Measurements from ENCODE around the gene RPS27.
"Not testable (repeated sequence)": the region's sequence is repeated elsewhere in the genome, so short reads cannot be mapped to it uniquely, and the experiment has no call there.

RPS27 gene

DNA sequence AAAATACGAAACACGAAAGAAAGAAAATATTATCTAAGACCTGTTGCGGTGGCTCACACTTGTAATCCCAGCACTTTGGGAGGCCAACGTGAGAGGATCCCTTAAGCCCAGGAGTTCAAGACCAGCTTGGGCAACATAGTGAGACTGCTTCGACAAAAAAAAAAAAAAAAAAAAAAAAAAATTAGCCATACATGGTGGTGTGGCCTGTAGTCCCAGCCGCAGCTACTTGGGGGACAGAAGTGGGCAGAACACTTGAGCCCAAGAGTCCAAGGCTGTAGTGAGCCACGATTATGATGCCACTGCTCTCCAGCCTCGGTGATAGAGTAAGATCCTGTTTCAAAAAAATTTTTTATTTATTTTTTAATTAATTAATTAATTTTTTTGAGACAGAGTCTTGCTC is 2.9 kb upstream of the RPS27 start:
- DNase-seq = no peak

DNA sequence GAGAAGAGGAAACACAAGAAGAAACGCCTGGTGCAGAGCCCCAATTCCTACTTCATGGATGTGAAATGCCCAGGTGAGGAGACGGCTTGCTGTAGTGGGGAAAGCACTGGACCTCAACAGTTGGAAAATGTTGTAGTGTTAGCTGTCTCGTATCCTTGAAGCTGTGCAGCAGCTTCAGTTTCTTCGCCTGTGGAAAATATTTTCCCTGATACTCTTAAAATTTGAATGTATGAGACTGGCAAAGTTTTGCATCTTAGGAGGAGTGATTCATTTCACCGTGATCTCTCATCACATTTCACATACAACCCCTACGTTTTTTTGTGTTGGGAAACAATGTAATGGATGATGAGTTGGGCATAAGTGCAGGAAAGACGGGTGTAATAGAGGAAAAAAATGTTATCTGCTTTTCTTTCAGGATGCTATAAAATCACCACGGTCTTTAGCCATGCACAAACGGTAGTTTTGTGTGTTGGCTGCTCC is 629 bp downstream of the RPS27 start:
- no peak for DNase-seq

DNA sequence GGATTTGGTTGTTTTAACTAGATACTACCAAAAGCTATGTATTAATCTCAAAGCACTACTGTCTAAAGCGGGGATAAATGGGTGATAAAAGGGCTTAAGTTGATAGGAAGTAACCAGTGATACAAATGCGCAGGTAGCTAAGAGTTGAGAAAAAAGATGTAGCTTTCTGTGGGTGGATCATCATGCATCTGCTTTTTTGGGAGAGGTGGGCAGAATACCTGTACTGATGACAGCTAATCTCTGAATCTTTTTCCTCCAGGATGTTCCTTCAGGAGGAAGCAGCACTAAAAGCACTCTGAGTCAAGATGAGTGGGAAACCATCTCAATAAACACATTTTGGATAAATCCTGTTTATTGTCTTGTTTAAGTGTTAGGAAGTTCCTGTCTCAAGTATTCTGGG is 1.2 kb downstream of the RPS27 start:
- DNase-seq = no peak

DNA sequence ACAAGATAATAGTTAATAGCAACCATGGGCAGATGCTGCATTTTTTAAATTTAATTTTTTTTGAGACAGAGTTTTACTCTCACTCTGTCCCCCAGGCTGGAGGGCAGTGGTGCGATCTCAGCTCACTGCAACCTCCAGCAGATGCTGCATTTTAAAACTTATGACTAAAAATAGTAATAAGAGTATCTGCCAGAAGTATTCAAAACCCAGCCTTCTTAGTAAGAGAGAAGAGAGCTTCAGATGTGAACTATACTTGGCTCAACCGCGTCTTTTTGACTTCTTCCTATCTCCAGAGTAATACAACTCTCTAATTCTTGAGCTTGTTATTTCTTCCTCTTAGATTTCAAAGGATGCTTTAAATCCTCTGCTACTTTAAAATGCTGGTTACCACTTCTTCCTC is 4.6 kb downstream of the RPS27 start:
- no peak for DNase-seq

DNA sequence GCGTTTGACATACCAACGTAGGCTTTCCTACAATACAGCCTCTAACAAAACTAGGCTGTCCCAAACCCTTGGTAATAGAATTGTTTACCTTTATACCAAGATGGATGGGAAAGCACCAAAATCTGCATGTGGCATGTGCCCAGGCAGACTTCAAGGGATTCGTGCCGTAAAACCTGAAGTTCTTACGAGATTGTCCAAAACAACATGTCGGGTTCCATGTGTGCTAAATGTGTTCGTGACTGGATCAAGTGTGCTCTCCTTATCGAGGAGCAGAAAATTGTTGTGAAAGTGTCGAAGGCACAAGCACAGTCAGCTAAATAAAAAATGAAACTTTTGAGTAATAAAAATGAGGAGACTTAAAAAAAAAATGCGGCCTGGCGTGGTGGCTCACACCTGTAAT is 5.1 kb downstream of the RPS27 start:
- no peak for DNase-seq

DNA sequence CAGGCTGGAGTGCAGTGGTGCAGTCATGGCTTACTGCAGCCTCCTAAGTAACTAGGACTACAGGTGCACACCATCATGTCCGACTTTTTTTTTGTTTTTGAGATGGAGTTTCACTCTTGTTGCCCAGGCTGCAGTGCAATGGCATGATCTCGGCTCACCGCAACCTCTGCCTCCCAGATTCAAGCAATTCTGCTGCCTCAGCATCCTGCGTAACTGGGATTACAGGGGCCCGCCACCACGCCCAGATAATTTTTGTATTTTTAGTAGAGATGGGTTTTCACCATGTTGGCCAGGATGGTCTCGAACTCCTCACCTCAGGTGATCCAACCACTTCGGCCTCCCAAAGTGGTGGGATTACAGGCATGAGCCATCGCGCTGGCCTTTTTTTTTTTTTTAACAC is 6.3 kb downstream of the RPS27 start:
- not testable (repeated sequence) for DNase-seq

DNA sequence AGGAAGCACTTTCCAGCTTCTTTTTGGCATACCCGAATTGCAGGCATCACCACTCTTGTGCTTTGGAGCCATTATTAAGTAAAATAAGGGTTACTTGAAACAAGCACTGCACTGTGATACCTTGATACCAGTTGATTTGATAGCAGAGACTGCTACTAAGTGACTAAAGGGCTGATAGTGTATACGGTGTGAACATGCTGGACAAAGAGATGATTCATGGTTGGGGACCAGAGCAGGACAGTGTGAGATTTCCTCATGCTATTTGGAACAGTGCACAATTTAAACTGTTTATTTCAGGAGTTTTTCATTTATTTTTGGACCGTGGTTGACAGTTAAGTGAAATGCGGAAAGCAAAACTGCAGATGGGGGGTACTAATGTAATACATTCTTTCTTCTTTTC is 9.9 kb downstream of the RPS27 start:
- DNase-seq = no peak

DNA sequence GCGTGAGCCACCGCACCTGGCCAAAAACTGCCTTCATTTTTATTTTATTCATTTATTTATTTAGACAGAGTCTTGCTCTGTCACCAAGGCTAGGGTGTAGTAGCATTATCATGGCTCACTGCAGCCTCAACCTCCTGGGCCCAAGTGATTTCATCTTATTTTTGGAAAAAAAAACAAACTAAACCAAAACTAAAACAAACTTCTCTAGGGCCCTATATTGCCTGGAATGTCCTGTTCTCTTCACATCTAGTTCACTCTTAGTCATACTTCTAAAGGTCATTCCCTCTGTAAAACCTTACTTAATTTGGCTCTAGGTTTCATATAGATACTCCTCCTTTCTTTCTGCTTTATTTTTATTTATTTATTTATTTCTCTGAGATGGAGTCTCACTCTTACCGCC is 15.6 kb downstream of the RPS27 start:
- DNase-seq = no peak

DNA sequence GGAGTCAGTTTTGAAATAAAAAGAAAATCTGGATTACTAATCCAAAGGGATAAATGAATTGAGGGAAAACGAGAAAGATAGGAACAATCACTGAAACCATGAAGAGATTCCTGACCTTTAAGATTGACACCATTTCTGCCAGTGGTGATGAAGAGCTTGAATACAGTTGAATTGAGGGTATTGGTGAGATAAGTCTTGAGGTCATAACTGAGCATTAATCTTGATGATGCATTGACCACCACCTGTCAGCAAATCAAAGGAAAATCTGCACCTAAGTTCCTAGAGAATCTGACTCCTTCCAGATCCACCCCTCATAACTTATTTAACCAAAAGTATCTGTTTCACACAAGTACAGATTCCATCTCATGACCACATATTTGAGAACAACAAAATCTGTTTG is 21.6 kb downstream of the RPS27 start:
- no peak for DNase-seq

DNA sequence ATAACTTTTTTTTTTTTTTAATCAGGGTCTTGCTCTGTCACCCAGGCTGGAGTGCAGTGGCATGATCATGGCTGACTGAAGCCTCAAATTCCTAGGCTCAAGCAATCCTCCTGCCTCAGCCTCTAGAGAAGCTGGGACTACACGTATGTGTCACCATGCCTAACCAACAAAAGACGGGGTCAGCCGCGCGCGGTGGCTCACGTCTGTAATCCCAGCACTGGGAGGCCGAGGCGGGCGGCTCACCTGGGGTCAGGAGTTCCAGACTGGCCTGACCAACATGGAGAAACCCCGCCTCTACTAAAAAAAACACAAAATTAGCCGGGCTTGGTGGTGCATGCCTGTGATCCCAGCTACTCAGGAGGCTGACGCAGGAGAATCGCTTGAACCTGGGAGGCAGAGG is 22.0 kb downstream of the RPS27 start:
- DNase-seq = not testable (repeated sequence)

DNA sequence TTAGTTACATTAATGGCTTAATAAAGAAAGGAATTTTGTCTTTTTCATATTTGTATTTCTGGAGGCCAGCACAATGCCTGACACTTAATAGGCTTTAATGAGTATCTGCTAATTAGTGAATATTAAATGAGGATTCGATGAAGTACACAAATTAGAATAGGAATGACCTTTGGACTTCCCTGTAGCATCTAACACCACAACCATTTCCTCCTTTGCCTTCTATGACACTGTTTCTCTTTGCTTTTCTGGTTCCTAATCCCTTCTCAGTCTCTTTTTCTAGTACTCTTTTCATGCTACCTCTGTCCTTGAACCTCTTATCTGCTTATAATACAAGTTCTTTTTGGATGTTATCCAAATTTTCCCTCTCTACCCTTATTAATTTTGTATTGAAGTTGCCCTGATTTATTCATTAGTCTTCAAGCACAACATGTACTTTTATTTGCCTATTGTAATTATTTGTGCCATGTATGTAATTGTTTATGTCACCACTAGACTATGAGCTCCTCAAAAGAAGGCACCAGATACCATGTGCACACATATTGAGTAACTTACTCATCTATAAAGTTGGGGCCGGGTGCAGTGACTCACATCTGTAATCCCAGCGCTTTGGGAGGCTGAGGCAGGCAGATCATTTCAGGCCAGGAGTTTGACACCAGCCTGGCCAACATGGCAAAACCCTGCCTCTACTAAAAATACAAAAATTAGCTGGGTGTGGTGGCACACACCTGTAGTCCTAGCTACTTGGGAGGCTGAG is 23.8 kb downstream of the RPS27 start:
- DNase-seq = no peak

DNA sequence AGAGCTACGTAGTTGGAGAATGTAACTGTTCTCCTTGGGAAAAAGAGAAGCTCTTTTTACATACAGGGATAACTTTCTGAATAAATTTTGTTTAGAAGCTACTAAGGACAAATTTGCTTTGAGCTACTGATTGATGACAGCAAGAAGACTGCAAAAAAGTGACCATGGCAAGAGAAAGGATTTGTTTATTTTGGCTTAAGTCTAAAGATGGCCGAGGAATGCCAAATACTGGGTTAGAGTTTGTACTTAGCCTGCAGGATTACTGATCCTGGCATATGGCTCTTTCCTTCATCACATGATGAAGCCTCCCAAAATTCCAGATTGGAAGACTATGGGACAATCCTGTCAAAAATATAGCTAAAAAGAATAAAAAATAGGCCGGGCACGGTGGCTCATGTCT is 28.7 kb downstream of the RPS27 start:
- no peak for DNase-seq

DNA sequence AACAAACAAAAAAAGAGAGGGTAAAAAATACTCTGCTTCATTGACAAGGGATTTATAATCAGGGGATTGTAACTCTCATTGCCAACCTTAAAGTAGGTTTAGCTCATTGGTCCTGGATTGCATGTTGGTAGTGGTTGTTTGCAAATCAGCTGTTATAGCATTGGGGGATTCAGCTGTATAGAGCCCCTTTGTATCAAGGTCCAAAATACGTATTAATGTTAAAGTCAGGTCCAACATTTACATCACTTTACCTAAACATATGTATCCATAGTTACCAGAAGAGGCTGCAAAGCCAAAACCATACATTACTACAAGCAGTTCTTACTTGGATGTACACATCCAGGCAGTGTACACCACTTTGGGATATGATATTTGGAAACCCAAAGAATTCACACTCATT is 29.4 kb downstream of the RPS27 start:
- no peak for DNase-seq

DNA sequence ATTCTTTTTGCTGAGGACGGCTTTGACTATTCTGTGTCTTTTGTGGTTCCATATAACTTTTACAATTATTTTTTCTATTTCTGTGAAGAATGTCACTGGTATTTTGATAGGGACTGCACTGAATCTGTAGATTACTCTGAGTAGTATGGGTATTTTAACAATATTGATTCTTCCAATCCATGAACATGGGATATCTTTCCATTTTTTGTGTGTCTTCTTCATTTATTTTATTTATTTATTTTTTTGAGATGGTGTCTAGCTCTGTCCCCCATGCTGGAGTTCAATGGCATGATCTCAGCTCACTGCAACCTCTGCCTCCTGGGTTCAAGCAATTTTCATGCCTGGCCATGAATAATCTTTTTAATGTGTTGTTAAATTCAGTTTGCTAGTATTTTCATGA is 43.1 kb downstream of the RPS27 start:
- not testable (repeated sequence) for DNase-seq
